Neural crest cell (in vitro differentiated cells): ENCODE measurements around the gene PIP4K2A. TPM values are rescaled to one million over a fixed set of nuclear protein-coding genes. Genes with fewer than 3 reads are reported as not detected.

ENCODE experiments used
- DNase-seq: peaks from one replicate; pipeline ENCODE4 v3.0.0; 2021; ENCODE audit warnings: low read depth, mixed read lengths, low spot score
- H3K27ac Mint-ChIP-seq: one replicate; pipeline ENCODE4 v1.8.0; 2021; ENCODE audit warnings: mild to moderate bottlenecking, mixed read lengths; ENCODE audit not compliant: unreplicated experiment
- H3K27me3 Mint-ChIP-seq: 2 replicates; pipeline ENCODE4 v1.8.0; 2021; ENCODE audit warnings: low read depth, mild to moderate bottlenecking, mixed read lengths
- H3K36me3 Mint-ChIP-seq: 2 replicates; pipeline ENCODE4 v1.8.0; 2021; ENCODE audit warnings: low read depth, mild to moderate bottlenecking, mixed read lengths
- H3K4me1 Mint-ChIP-seq: 2 replicates; pipeline ENCODE4 v1.8.0; 2021; ENCODE audit warnings: mixed read lengths
- H3K4me3 Mint-ChIP-seq: one replicate; pipeline ENCODE4 v1.8.0; 2021; ENCODE audit warnings: mild to moderate bottlenecking, mixed read lengths
- H3K9me3 Mint-ChIP-seq: 2 replicates; pipeline ENCODE4 v1.8.0; 2021; ENCODE audit warnings: mixed read lengths
- total RNA-seq: library from RNA; stranded (reverse); gene quantifications from 2 replicates; pipeline ENCODE4 v1.2.1, GENCODE V29; 2021
- TF ChIP-seq, protein P1 (sequence below): fragments of 200-600 bp; sonication (generic); conservative IDR thresholded peaks from 2 replicates; pipeline ENCODE4 v1.5.0; 2021; ENCODE audit warnings: antibody characterized with exemption, mild to moderate bottlenecking

PIP4K2A gene
- total RNA-seq, 1 donor from 2014 or later = 28.7 TPM

DNA sequence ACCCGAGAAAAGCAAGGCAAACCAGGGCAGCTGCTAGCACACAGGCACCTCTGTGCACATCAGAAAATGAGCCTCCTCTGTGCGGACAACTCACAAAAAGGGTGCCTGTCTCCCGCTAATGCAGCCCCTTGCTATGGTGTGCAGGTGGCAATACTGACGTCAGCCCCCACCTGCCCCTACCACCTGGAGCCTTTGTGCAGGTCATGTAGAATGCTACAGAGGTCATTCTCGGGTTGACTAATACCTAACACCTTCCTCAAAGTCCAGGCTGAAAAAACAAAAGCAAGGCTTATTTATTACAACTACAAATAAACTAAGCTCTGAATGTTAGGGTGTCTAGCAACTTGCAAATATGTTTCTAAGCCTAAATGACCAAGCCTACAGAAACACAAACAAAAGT is 13.9 kb downstream of the PIP4K2A start:
- Mint-ChIP-seq H3K4me1 (peaks cover 7% of the 10 kb centered on the region), H3K4me3 (no peak overlapping the region), H3K9me3 (peaks cover 2% of the 10 kb centered on the region), H3K27ac (no peak overlapping the region), H3K27me3 (no peaks in the 10 kb centered on the region), H3K36me3 (no peaks in the 10 kb centered on the region)
- TF ChIP-seq, protein P1, sequence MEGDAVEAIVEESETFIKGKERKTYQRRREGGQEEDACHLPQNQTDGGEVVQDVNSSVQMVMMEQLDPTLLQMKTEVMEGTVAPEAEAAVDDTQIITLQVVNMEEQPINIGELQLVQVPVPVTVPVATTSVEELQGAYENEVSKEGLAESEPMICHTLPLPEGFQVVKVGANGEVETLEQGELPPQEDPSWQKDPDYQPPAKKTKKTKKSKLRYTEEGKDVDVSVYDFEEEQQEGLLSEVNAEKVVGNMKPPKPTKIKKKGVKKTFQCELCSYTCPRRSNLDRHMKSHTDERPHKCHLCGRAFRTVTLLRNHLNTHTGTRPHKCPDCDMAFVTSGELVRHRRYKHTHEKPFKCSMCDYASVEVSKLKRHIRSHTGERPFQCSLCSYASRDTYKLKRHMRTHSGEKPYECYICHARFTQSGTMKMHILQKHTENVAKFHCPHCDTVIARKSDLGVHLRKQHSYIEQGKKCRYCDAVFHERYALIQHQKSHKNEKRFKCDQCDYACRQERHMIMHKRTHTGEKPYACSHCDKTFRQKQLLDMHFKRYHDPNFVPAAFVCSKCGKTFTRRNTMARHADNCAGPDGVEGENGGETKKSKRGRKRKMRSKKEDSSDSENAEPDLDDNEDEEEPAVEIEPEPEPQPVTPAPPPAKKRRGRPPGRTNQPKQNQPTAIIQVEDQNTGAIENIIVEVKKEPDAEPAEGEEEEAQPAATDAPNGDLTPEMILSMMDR = no peak
- DNase-seq = no peak

DNA sequence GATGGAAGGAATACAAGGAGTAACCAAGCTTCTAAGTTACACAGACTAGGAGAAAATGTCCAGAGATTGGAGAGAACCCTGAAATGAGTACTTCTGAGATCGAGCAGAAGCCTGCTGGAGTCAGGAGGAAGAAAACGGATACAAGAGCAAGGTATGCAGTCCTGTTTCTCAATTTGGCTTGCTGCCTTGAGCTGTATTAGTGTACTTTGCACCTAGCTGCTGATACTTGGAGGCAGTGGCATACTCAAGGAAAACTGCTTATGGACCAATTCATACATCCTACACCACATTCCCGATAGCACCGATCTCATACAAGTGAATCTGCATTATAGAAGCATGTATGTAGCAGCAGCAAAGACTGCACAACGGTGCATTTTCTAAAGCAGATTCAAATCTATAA is 14.4 kb downstream of the PIP4K2A start:
- Mint-ChIP-seq H3K27ac (no peak overlapping the region), H3K4me1 (peaks cover 7% of the 10 kb centered on the region), H3K36me3 (no peaks in the 10 kb centered on the region), H3K4me3 (no peak overlapping the region), H3K9me3 (peaks cover 2% of the 10 kb centered on the region), H3K27me3 (no peaks in the 10 kb centered on the region)
- TF ChIP-seq, protein P1 = no peak
- no peak for DNase-seq

DNA sequence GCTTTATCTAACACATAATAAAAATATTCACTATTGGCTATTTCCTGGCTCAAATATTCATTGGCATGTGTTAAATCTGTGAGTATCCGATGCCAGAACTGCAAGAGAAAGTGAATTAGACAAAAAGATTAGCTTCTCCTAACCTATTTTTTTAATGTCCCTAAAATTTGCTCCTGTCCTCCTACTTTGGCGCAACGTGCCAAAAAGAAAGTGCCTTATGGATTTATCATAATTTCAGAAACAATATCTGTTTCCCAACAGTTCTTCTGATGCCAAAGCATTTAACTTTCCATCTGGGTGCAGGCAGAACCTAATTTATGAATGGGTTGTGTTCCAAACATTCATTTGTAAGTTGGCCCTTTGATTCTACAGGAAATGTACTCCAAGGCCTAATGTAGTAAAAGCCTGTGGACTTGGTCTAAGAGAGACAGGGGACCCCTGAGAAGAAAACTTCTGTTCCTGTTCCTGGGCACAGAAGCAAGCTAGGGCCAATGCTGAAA is 15.4 kb downstream of the PIP4K2A start:
- H3K27ac Mint-ChIP-seq = no peak overlapping the region
- TF ChIP-seq, protein P1 = no peak
- H3K4me3 Mint-ChIP-seq = no peak overlapping the region
- no peak for DNase-seq
- H3K27me3 Mint-ChIP-seq = no peaks in the 10 kb centered on the region
- H3K36me3 Mint-ChIP-seq = no peaks in the 10 kb centered on the region
- peaks cover 7% of the 10 kb centered on the region for H3K4me1 Mint-ChIP-seq
- peaks cover 2% of the 10 kb centered on the region for H3K9me3 Mint-ChIP-seq

DNA sequence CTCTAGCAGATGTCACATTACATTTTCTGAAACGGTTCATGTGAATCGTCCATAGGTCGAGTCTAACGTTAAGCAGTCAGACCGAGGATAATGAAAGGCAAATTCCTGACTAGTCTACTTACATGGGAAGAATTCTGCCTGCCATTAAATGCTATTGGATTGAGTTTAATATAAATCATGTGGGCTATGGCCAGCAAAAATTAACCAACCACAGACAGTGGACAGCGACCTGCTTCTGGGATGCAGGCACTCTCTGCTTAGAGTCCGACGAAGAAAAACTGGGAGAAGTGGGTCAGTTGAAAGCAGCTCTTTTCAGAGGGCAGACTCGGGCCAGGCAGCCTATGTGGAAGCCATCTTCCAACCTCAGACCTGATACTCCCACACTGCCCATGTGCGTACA is 16.6 kb downstream of the PIP4K2A start:
- peaks cover 2% of the 10 kb centered on the region for H3K36me3 Mint-ChIP-seq
- no peak overlapping the region for H3K4me3 Mint-ChIP-seq
- peaks cover 4% of the 10 kb centered on the region for H3K9me3 Mint-ChIP-seq
- no peak for DNase-seq
- peaks cover 7% of the 10 kb centered on the region for H3K4me1 Mint-ChIP-seq
- TF ChIP-seq, protein P1 = no peak
- H3K27me3 Mint-ChIP-seq = no peaks in the 10 kb centered on the region
- H3K27ac Mint-ChIP-seq = no peak overlapping the region

DNA sequence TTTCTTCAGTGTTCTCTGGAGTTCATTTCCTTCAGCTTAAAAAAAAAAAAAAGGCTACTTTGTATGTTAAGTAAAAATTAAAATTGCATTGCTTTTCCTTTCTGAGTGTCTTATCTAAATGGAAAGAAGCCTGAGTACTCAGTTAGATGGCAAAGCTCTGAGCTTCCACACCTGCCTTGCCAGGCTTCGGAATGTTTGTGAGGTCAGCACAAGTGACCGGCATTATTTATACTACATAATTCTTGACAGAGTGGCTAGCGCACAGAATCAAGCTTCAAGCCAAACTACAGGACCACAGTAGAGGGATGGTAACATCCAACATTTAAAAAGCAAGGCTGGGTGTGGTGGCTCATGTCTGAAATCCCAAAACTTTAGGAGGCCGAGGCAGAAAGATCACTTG is 17.3 kb downstream of the PIP4K2A start:
- H3K4me1 Mint-ChIP-seq = peaks cover 7% of the 10 kb centered on the region
- TF ChIP-seq, protein P1 = no peak
- peak overlapping the region; percentile 40 for H3K27ac Mint-ChIP-seq
- H3K36me3 Mint-ChIP-seq = peaks cover 2% of the 10 kb centered on the region
- H3K4me3 Mint-ChIP-seq = no peak overlapping the region
- H3K27me3 Mint-ChIP-seq = no peaks in the 10 kb centered on the region
- no peak for DNase-seq
- H3K9me3 Mint-ChIP-seq = peaks cover 4% of the 10 kb centered on the region

DNA sequence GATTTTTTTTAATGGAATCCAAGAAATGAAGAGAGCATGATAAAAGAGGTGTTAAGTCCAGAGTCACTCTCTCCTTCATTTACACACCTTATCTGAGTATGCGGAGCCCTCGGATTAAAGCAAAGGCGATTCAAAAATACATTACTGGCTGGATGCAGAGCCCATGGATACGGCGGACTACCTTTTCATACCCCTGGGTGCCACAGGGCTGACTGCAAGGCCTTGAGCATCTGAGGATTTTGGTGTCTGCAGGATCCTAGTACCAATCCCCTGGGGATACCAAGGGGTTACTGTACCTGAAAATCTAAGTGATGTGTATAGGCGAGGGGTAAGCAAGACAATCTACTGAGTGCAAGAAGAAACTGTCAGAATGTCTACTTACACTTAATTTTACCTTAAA is 20.5 kb downstream of the PIP4K2A start:
- peaks cover 2% of the 10 kb centered on the region for H3K9me3 Mint-ChIP-seq

More for the DNA sequence above, 20.5 kb downstream of the PIP4K2A start:
- TF ChIP-seq, protein P1 = no peak
- Mint-ChIP-seq H3K4me3 (no peak overlapping the region), H3K27ac (no peak overlapping the region), H3K4me1 (peaks cover 13% of the 10 kb centered on the region), H3K27me3 (no peaks in the 10 kb centered on the region), H3K36me3 (peaks cover 2% of the 10 kb centered on the region)
- DNase-seq = no peak
